ENCODE data around the gene CPT1B.

- TF ChIP-seq POLR2A (IDR thresholded peaks at IDR 0.05; ENCODE audit: low read depth, low read length) (no peak), TAF1 (IDR thresholded peaks at IDR 0.05; ENCODE audit: low read depth, low read length) (no peak), POLR2AphosphoS5 (IDR thresholded peaks at IDR 0.05; ENCODE audit: low read depth, low read length) (no peak), SPI1 (IDR thresholded peaks at IDR 0.05; ENCODE audit: low read depth, low read length) (no peak), PAX5 (IDR thresholded peaks at IDR 0.05; ENCODE audit: insufficient read depth, low read length, severe bottlenecking) (no peak), POU2F2 (IDR thresholded peaks at IDR 0.05; ENCODE audit: low read depth, low read length) (no peak)
Measured at GRCh38 chr22:50595189-50595588, 17.0 kb upstream of the CPT1B start.
